ENCODE data around the gene PAGR1. TPM values are rescaled to one million over a fixed set of nuclear protein-coding genes. Genes with fewer than 3 reads are reported as not detected.

Gene PAGR1
- total and polyA plus RNA-seq, 2 of the 13 experiments (the other 11 are each of a cell fraction or from before 2014, with no cell fraction given) = 9.8 to 66.4 TPM

DNA sequence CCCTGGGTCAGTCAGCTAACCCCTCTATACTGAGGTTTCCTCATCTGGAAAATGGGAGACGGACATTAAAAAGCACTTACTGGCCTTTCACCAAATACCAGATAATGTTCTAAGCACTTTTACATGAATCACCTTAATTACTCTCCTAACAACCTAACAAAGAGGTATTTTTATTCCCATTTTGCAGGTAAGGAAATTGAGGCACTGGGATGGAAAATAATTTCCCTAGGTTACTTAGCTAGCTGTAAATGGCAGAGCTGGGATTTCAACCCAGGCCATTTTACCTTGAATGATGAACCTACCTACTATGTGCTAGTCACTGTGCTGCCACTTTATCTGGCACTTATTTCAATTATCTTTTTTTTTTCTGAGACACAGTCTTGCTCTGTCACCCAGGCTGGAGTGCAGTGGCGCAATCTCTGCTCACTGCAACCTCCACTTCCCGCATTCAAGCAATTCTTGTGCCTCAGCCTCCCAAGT is 21.7 kb upstream of the PAGR1 start:
- peaks cover 48% of the 10 kb centered on the region for H3K4me1 ChIP-seq (ENCODE audit: insufficient read depth, low read length)
- H3K36me3 ChIP-seq (replicated peaks in 1 of 2; ENCODE audit: control insufficient read depth in 1 of 2, insufficient read depth in 2 of 2, low read length in 2 of 2) = peaks cover 21 to 39% of the 10 kb centered on the region in 2 experiments
- ChIA-PET CTCF (ENCODE audit: low intra/inter-chr PET ratio, low total read pairs) (no interaction called here), POLR2A (interaction anchor here (2.9 to 3.9 kb wide), 2 partner anchors 10 to 22 kb away, joined by 12 to 14 read pairs; partner anchors contain the start of gene PAGR1)
- BruUV-seq (replicated peaks) = no TSS peak
- no peak overlapping the region for H3K4me3 ChIP-seq (replicated peaks in 1 of 3; ENCODE audit: insufficient read depth in 1 of 3, low read depth in 2 of 3, low read length in 3 of 3)
- no peak overlapping the region for H3K4me2 ChIP-seq (ENCODE audit: low read depth, low read length)
- H3K27ac ChIP-seq (ENCODE audit: extremely low read length, insufficient read depth, low read length) = peak overlapping the region; percentile 12
- WGBS (ENCODE audit: low lambda C conversion rate) = 98% methylated on average over 3 of the region's 3 CpGs
- H3K27me3 ChIP-seq (ENCODE audit: control insufficient read depth in 1 of 2, insufficient read depth in 2 of 2, low read length in 2 of 2) = no peaks in the 10 kb centered on the region; a peak in 1 of 5 replicates
- H4K20me1 ChIP-seq (ENCODE audit: insufficient read depth, low read length) = no peaks in the 10 kb centered on the region
- ATAC-seq = no peak
- H3K9me3 ChIP-seq (ENCODE audit: low read length) = no peaks in the 10 kb centered on the region
- intact Hi-C loops (cut with micrococcal nuclease; ENCODE audit: unreplicated experiment) = loop anchor here (5.0 kb wide), 1 partner anchor 57 kb away; no protein-coding TSS in a partner anchor
- H2AFZ ChIP-seq (ENCODE audit: low read length) = no peak overlapping the region
- peaks cover 64% of the 10 kb centered on the region for H3K79me2 ChIP-seq (ENCODE audit: insufficient read depth, low read length)
- FAIRE-seq = no peak
- TF ChIP-seq ZNF460 (CRISPR knock-in tag; IDR thresholded peaks at IDR 0.05; ENCODE audit: borderline replicate concordance) (peak; percentile 85; the same call in 1 of the 2 replicates), ZKSCAN1 (IDR thresholded peaks at IDR 0.05; ENCODE audit: low read length) (peak; percentile 77), CEBPG (CRISPR knock-in tag; IDR thresholded peaks at IDR 0.05) (0 out of 2 replicates have a peak, but pooled peaks have one; percentile 10), NFE2L1 (CRISPR knock-in tag; IDR thresholded peaks at IDR 0.05; ENCODE audit: borderline replicate concordance) (no peak), ZNF629 (CRISPR knock-in tag; conservative IDR thresholded peaks at IDR 0.05) (peak; percentile 81), ZNF883 (CRISPR knock-in tag; IDR thresholded peaks at IDR 0.05; ENCODE audit: not compliant biosample characterization) (peak; percentile 19), CHD4 (IDR thresholded peaks at IDR 0.05; ENCODE audit: borderline replicate concordance, low read length) (0 out of 2 replicates have a peak, but pooled peaks have one; percentile 37), SNRNP70 (IDR thresholded peaks at IDR 0.05; ENCODE audit: low read depth, low read length) (no peak)
- TF ChIP-seq, protein P1, sequence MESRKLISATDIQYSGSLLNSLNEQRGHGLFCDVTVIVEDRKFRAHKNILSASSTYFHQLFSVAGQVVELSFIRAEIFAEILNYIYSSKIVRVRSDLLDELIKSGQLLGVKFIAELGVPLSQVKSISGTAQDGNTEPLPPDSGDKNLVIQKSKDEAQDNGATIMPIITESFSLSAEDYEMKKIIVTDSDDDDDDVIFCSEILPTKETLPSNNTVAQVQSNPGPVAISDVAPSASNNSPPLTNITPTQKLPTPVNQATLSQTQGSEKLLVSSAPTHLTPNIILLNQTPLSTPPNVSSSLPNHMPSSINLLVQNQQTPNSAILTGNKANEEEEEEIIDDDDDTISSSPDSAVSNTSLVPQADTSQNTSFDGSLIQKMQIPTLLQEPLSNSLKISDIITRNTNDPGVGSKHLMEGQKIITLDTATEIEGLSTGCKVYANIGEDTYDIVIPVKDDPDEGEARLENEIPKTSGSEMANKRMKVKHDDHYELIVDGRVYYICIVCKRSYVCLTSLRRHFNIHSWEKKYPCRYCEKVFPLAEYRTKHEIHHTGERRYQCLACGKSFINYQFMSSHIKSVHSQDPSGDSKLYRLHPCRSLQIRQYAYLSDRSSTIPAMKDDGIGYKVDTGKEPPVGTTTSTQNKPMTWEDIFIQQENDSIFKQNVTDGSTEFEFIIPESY (CRISPR knock-in tag; IDR thresholded peaks at IDR 0.05) = 0 out of 2 replicates have a peak, but pooled peaks have one; percentile 6
- in situ Hi-C loops (cut with HindIII; ENCODE audit: extremely low pct_ligation_motif_present, low pct_unique_long_range_greater_than_20kb) = no loop called here
- H3K9ac ChIP-seq (ENCODE audit: insufficient read depth, low read depth, low read length) = no peak overlapping the region
- no peak for DNase-seq (ENCODE audit: low spot score)

Measured in HepG2 (cell line).